HG02884 (cell line): Measurements from ENCODE around the gene NHEJ1.

Source experiments
- ATAC-seq: cut with Tn5 transposase; IDR thresholded peaks from one replicate; pipeline ENCODE4 v1.9.1; 2021; ENCODE audit warnings: mild to moderate bottlenecking, moderate library complexity; ENCODE audit not compliant: unreplicated experiment

NHEJ1 gene

GRCh38 chr2:219124381-219125110 is 36.1 kb downstream of the NHEJ1 start:
- no peak for ATAC-seq

- no peak for ATAC-seq
Measured at GRCh38 chr2:219123356-219124135, 37.1 kb downstream of the NHEJ1 start.

GRCh38 chr2:219122202-219122980 is 38.2 kb downstream of the NHEJ1 start:
- ATAC-seq, result no peak

- ATAC-seq, result no peak
Measured at GRCh38 chr2:219120082-219120481, 40.5 kb downstream of the NHEJ1 start.

- ATAC-seq, result no peak
Measured at GRCh38 chr2:219119422-219120043, 41.1 kb downstream of the NHEJ1 start.

GRCh38 chr2:219118504-219118903 is 42.1 kb downstream of the NHEJ1 start:
- no peak for ATAC-seq

- ATAC-seq, result no peak
Measured at GRCh38 chr2:219116776-219117646, 43.6 kb downstream of the NHEJ1 start.

- no peak for ATAC-seq
Measured at GRCh38 chr2:219112651-219113338, 47.8 kb downstream of the NHEJ1 start.

- no peak for ATAC-seq
Measured at GRCh38 chr2:219112062-219112406, 48.6 kb downstream of the NHEJ1 start.

- ATAC-seq, result no peak
Measured at GRCh38 chr2:219111375-219112061, 49.1 kb downstream of the NHEJ1 start.

GRCh38 chr2:219109471-219109870 is 51.1 kb downstream of the NHEJ1 start:
- ATAC-seq, result no peak

- ATAC-seq, result no peak
Measured at GRCh38 chr2:219107758-219108157, 52.9 kb downstream of the NHEJ1 start.

GRCh38 chr2:219106251-219106650 is 54.4 kb downstream of the NHEJ1 start:
- no peak for ATAC-seq

- ATAC-seq, result no peak
Measured at GRCh38 chr2:219104107-219105035, 56.2 kb downstream of the NHEJ1 start.

- no peak for ATAC-seq
Measured at GRCh38 chr2:219099329-219099728, 61.3 kb downstream of the NHEJ1 start.

- no peak for ATAC-seq
Measured at GRCh38 chr2:219095406-219095935, 65.1 kb downstream of the NHEJ1 start.

- no peak for ATAC-seq
Measured at GRCh38 chr2:219094171-219094570, 66.4 kb downstream of the NHEJ1 start.
